GM10248 (cell line): ENCODE data around the gene CDH23.

Experiments
- CTCF ChIA-PET: fragments of 300-600 bp; sonication (Branson Sonifier 250); formaldehyde crosslinking; extraction: SDS; loops from one replicate; lab custom pipeline; 2021; ENCODE audit warnings: antibody characterized with exemption; lab: Yijun Ruan, JAX
- POLR2A ChIA-PET: fragments of 350-650 bp; sonication (Branson Sonifier 250); formaldehyde crosslinking; extraction: SDS; loops from one replicate; lab custom pipeline; 2020; ENCODE audit warnings: antibody characterized with exemption; lab: Yijun Ruan, JAX
- DNase-seq: peaks from one replicate; pipeline ENCODE4 v3.0.0; 2012; ENCODE audit errors: extremely low spot score
- TF ChIP-seq, protein P1 (sequence below): IDR thresholded peaks from 2 replicates; pipeline ENCODE4 v1.5.1; 2012; ENCODE audit warnings: mild to moderate bottlenecking, low read depth; ENCODE audit errors: extremely low read depth, missing control alignments, control extremely low read depth

The CDH23 gene

DNA sequence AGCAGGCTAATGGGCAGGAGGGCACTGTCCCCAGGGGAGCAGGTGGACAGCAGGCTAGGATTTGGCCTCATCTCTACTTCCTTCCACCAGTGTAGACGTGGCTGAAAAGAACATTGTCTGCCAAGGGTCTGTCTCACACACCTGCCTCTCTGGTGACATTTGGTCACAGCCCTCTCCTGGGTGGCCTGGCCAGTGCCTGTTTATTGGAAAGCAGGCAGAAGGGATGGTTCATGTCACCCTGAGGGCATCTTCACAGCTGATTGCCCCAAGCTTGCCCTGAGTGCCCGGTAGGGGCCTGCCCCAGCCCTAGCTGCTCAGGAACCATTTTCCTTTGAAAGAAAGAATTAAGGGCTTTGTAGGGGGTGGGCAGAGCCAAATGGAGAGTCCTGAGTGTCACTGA, 184.2 kb downstream of the CDH23 start:
- POLR2A ChIA-PET: no interaction called here
- no peak for DNase-seq
- TF ChIP-seq, protein P1, sequence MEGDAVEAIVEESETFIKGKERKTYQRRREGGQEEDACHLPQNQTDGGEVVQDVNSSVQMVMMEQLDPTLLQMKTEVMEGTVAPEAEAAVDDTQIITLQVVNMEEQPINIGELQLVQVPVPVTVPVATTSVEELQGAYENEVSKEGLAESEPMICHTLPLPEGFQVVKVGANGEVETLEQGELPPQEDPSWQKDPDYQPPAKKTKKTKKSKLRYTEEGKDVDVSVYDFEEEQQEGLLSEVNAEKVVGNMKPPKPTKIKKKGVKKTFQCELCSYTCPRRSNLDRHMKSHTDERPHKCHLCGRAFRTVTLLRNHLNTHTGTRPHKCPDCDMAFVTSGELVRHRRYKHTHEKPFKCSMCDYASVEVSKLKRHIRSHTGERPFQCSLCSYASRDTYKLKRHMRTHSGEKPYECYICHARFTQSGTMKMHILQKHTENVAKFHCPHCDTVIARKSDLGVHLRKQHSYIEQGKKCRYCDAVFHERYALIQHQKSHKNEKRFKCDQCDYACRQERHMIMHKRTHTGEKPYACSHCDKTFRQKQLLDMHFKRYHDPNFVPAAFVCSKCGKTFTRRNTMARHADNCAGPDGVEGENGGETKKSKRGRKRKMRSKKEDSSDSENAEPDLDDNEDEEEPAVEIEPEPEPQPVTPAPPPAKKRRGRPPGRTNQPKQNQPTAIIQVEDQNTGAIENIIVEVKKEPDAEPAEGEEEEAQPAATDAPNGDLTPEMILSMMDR: no peak
- CTCF ChIA-PET: interaction anchor here (7.0 kb wide), 1 partner anchor 11 kb away, joined by 40 read pairs; no protein-coding TSS in a partner anchor

DNA sequence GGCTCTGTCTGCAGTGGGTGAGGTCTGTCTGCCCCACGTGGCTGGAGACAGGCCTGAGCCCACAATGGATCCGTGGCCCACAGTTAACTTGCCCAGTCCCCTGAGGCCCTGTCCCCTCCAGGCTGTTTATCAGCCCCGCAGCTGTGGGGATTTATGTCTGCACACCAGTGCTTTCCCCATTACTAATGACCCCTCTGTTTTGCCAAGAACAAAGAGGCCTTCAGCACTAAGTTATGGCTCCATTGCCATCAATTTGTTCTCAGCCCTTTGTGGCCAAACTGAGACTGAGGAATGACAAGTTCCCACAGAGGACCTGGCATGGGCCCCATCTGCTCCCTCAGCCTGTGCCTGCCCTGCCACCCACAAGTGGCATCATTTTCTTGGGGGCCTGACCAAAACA, 184.7 kb downstream of the CDH23 start:
- TF ChIP-seq, protein P1: no peak
- no peak for DNase-seq
- POLR2A ChIA-PET: no interaction called here
- CTCF ChIA-PET: interaction anchor here (7.0 kb wide), 1 partner anchor 11 kb away, joined by 40 read pairs; no protein-coding TSS in a partner anchor

DNA sequence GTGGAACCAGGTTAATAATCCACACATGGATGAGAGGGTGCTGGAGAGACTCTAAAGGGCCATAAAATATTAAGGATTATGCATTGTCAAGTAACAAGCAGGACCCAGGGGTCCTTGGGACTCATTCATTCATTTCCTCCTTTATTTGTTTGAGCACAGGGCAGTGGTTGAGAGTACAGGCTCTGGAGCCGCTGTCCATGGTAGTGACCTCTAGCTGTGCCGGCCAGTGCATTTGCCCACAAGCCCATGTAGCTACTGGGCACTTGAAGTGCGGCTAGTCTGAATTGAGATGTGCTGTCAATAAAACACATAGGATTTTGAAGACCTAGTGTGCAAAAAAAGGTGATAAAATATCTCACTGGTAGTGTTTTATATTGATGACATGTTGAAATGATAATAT, 185.3 kb downstream of the CDH23 start:
- DNase-seq: no peak
- ChIA-PET POLR2A (no interaction called here), CTCF (interaction anchor here (1.1 to 7.0 kb wide), 2 partner anchors 12 to 27 kb away, joined by 4 to 40 read pairs; no protein-coding TSS in a partner anchor)
- TF ChIP-seq, protein P1: no peak

DNA sequence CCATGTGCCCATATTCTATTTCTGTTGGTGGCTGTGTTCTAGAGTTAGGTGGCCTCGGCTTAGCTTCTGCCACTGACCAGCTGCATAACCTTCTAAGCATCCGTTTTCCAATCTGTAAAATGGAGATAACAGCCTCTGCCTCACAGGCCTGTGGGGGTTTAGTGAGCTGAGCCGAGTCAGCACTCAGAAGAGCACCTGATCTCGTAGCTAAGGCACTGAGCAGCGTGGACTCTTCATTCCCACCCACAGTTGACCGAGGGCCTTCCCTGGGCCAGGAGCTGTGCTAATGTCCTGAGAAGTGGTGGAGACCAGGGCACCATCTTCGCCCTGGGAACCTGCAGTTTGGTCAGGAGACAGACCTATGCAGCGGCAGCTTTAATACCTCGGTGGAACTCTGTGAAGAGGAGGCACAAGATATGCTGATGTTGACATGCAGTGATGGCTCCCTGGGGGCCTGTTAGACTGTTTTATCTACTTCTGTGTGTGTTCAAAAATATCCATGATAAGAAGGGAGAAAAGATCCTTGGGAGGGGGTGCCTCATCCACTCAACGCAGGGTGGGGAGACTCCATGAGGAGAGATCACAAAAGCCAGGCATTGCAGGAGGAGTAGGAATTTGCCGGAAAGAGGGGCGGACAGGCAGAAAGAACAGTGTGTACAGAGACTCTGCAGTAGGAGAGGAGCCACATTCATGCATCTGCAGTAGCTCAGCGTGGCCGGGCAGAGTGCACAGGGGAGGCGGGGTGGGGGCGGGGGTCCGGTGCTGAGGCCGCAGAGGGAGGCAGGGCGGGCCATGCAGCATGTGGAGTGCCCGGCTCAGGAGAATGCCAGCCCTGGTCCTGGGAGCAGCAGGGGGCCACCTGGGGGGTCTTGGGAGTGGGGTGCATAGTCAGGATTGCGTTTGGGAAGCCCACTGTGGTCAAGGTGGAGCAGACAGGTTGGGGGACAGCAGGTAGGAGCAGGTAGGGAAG, 186.1 kb downstream of the CDH23 start:
- ChIA-PET CTCF (interaction anchor here (1.1 to 7.0 kb wide), 2 partner anchors 13 to 27 kb away, joined by 4 to 40 read pairs; no protein-coding TSS in a partner anchor), POLR2A (no interaction called here)
- no peak for DNase-seq
- TF ChIP-seq, protein P1: no peak

DNA sequence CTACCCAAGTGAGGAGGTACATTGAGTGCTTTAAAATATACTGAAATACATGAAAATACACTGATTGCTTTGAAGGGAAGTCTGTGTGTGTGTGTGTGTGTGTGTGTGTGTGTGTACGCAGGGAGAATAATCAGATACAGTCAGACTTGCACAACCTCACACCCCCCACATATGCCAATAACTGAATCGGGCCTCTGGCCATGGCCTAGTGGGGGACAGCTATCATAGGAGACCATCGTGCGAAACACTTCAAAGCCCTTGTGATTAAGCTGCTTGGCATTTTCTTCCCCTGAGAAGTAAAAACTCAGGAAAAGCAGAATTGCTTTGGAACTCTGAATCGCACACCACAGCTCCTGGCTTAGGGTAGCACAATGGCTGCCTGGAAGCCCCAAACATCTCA, 187.7 kb downstream of the CDH23 start:
- TF ChIP-seq, protein P1: no peak
- no peak for DNase-seq
- ChIA-PET CTCF (interaction anchor here (5.2 kb wide), 1 partner anchor 13 kb away, joined by 31 read pairs; no protein-coding TSS in a partner anchor), POLR2A (no interaction called here)

DNA sequence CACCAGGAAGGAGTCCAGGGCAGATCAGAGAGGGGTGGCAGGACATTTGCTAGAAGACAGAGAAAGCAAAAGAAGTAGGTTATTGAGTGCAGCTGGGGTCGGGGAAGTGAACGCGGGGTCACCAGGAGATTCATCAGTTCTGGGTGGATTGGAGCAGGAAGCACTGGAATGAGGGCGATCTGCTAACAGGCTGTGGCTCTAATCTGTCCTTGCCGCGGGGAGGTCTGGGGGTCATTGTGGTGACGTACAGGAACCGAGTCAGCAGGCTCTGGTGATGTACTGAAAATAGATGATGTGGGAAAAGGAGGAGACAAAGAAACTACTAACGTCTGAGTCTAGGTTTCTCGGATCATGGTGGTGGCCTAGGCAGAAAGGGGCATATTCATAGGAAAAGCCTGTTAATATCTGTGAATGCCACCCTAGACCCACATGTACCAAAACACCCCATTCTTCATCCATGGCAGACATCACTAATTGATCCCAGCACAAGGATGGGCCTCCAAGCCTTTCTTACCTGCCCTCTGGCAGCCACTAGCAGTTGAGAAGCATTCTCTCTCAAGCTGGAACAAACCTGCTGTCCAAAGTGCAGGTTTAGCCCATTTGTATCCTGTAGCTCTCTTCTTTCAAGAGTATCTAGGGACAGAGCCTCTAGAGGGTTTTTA, 188.3 kb downstream of the CDH23 start:
- no peak for DNase-seq
- CTCF ChIA-PET: interaction anchor here (5.2 kb wide), 1 partner anchor 14 kb away, joined by 31 read pairs; no protein-coding TSS in a partner anchor
- POLR2A ChIA-PET: no interaction called here
- TF ChIP-seq, protein P1: no peak
